HCT116 (cell line): Measurements from ENCODE around the gene NFKBIL1. TPM values are rescaled to one million over a fixed set of nuclear protein-coding genes. Genes with fewer than 3 reads are reported as not detected.

Experiments
- ATAC-seq: fragments of 200-7000 bp; cut with Tn5 transposase; 2 replicates; pipeline ENCODE4 v1.9.1; 2020; ENCODE audit warnings: mild to moderate bottlenecking, moderate library complexity
- BruUV-seq: library from RNA; stranded (reverse); fragments of 400-500 nt; replicated peaks from 2 replicates; lab custom pipeline; 2021; lab: Mats Ljungman, UMichigan
- CTCF ChIA-PET: fragments of 300-600 bp; sonication (Branson Sonifier 250); formaldehyde crosslinking; loops from one replicate; lab custom pipeline; 2021; ENCODE audit warnings: antibody characterized with exemption; lab: Charles Lee
- POLR2A ChIA-PET: fragments of 300-600, 350-600 bp; sonication (Branson Sonifier 250); formaldehyde crosslinking; loops from one replicate; lab custom pipeline; 2021; ENCODE audit warnings: antibody characterized with exemption; lab: Charles Lee
- RAD21 ChIA-PET, 2 experiments: fragments of 300-600 bp; sonication (Branson Sonifier 250); formaldehyde crosslinking; loops; one replicate each; lab custom pipeline; 2023; ENCODE audit warnings: low total read pairs in 2 of 2; ENCODE audit not compliant: uncharacterized antibody in 2 of 2, unreplicated experiment in 2 of 2, low non-redundant PET in 1 of 2; lab: Charles Lee
- DNase-seq: peaks from one replicate; pipeline ENCODE4 v3.0.0-alpha.2; 2010; ENCODE audit warnings: low read depth, low spot score
- H2AFZ ChIP-seq: fragments of 200-600 bp; shearing (Covaris generic), sonication (generic); 2 replicates; pipeline ENCODE4 v1.6.1; 2017; ENCODE audit warnings: low read depth, mixed run types, mixed read lengths, antibody characterized with exemption, low read length; ENCODE audit not compliant: poor library complexity, severe bottlenecking
- H3K27ac ChIP-seq: 2 replicates; pipeline ENCODE4 v1.5.1; 2012; ENCODE audit warnings: low read depth, low read length
- H3K27me3 ChIP-seq: fragments of 200-600 bp; sonication (generic); 2 replicates; pipeline ENCODE4 v1.6.1; 2016; ENCODE audit warnings: mixed run types, low read length, mixed read lengths; ENCODE audit not compliant: insufficient read depth
- H3K36me3 ChIP-seq, 2 experiments: fragments of 200-500 bp in 1 of 2; fragments of 200-600 bp in 1 of 2; sonication (Bioruptor generic) in 1 of 2; sonication (generic) in 1 of 2; 2 replicates each; pipeline versions ENCODE4 v1.5.1 to v1.6.1; 2014 to 2016; ENCODE audit warnings: low read length in 2 of 2, inconsistent platforms in 1 of 2, mixed read lengths in 1 of 2, mixed run types in 1 of 2; ENCODE audit not compliant: insufficient read depth in 2 of 2, control insufficient read depth in 1 of 2
- H3K4me1 ChIP-seq, 2 experiments: fragments of 200-600 bp in 1 of 2; sonication (generic) in 1 of 2; 2 replicates each; pipeline versions ENCODE4 v1.5.1 to v1.6.1; 2012 to 2017; ENCODE audit warnings: low read length in 2 of 2, inconsistent platforms in 1 of 2, mild to moderate bottlenecking in 1 of 2, mixed read lengths in 1 of 2, mixed run types in 1 of 2, moderate library complexity in 1 of 2; ENCODE audit not compliant: insufficient read depth in 2 of 2, control insufficient read depth in 1 of 2
- H3K4me2 ChIP-seq: fragments of 200-600 bp; sonication (generic); 2 replicates; pipeline ENCODE4 v1.6.1; 2017; ENCODE audit warnings: mixed run types, low read length, mixed read lengths
- H3K4me3 ChIP-seq, 2 experiments: fragments of 200-600 bp in 1 of 2; sonication (generic) in 1 of 2; replicated peaks in 1 of 2; 2 replicates each; pipeline ENCODE4 v1.5.1; 2011 to 2016; ENCODE audit warnings: low read length in 2 of 2, control low read depth in 1 of 2, low read depth in 1 of 2, mild to moderate bottlenecking in 1 of 2, mixed read lengths in 1 of 2, mixed run types in 1 of 2
- H3K79me2 ChIP-seq: fragments of 200-600 bp; sonication (generic); 2 replicates; pipeline ENCODE4 v1.6.1; 2017; ENCODE audit warnings: mild to moderate bottlenecking, mixed run types, low read length, moderate library complexity, mixed read lengths; ENCODE audit not compliant: insufficient read depth
- H3K9ac ChIP-seq: fragments of 200-600 bp; sonication (generic); 2 replicates; pipeline ENCODE4 v1.6.1; 2016; ENCODE audit warnings: low read length, mixed read lengths
- H3K9me2 ChIP-seq: fragments of 200-600 bp; sonication (generic), shearing (Covaris generic); 2 replicates; pipeline ENCODE4 v1.6.1; 2017; ENCODE audit warnings: mixed run types, mild to moderate bottlenecking, moderate library complexity; ENCODE audit not compliant: insufficient read depth
- H3K9me3 ChIP-seq, 2 experiments: fragments of 200-500 bp in 1 of 2; fragments of 200-600 bp in 1 of 2; sonication (Bioruptor generic) in 1 of 2; sonication (generic) in 1 of 2; 2 replicates each; pipeline ENCODE4 v1.6.1; 2014 to 2017; ENCODE audit warnings: low read length in 2 of 2, mixed read lengths in 2 of 2, inconsistent platforms in 1 of 2, low read depth in 1 of 2, mild to moderate bottlenecking in 1 of 2, mixed run types in 1 of 2, moderate library complexity in 1 of 2; ENCODE audit not compliant: control insufficient read depth in 1 of 2, insufficient read depth in 1 of 2
- H4K20me1 ChIP-seq: fragments of 200-600 bp; sonication (generic), shearing (Covaris generic); 2 replicates; pipeline ENCODE4 v1.6.1; 2017; ENCODE audit warnings: mixed run types, mild to moderate bottlenecking, moderate library complexity; ENCODE audit not compliant: insufficient read depth
- CEBPB ChIP-seq: IDR thresholded peaks from 2 replicates; pipeline ENCODE4 v1.6.1; 2012; ENCODE audit warnings: low read depth
- CTCF ChIP-seq, 3 experiments: fragments of 200-600 bp in 1 of 3; sonication (generic) in 1 of 3; IDR thresholded peaks in 2 of 3; conservative IDR thresholded peaks in 1 of 3; 2 replicates each; pipeline ENCODE4 v1.5.1; 2012 to 2017; ENCODE audit warnings: low read depth in 2 of 3, low read length in 2 of 3, antibody characterized with exemption in 1 of 3, borderline replicate concordance in 1 of 3, control low read depth in 1 of 3, mild to moderate bottlenecking in 1 of 3, mixed read lengths in 1 of 3, mixed run types in 1 of 3, moderate library complexity in 1 of 3; ENCODE audit not compliant: insufficient read depth in 1 of 3
- EZH2 ChIP-seq: fragments of 200-600 bp; sonication (generic); IDR thresholded peaks from 2 replicates; pipeline ENCODE4 v1.6.1; 2017; ENCODE audit warnings: antibody characterized with exemption, mixed run types
- JUND ChIP-seq: IDR thresholded peaks from 2 replicates; pipeline ENCODE4 v1.6.1; 2012
- MAX ChIP-seq: IDR thresholded peaks from 2 replicates; pipeline ENCODE4 v1.6.1; 2012
- POLR2A ChIP-seq: IDR thresholded peaks from 2 replicates; pipeline ENCODE4 v1.7.0; 2011; ENCODE audit warnings: borderline replicate concordance; ENCODE audit not compliant: insufficient read depth, insufficient read length; ENCODE audit errors: extremely low read depth
- RAD21 ChIP-seq: IDR thresholded peaks from 2 replicates; pipeline ENCODE4 v1.6.1; 2012; ENCODE audit warnings: low read depth, mild to moderate bottlenecking
- REST ChIP-seq: IDR thresholded peaks from 2 replicates; pipeline ENCODE4 v1.6.1; 2012; ENCODE audit warnings: low read depth
- SRF ChIP-seq: IDR thresholded peaks from 2 replicates; pipeline ENCODE4 v1.6.1; 2012; ENCODE audit warnings: low read depth
- TCF7L2 ChIP-seq: IDR thresholded peaks from 2 replicates; pipeline ENCODE4 v1.7.0; 2011; ENCODE audit warnings: borderline replicate concordance, inconsistent platforms; ENCODE audit not compliant: insufficient read depth, insufficient read length; ENCODE audit errors: extremely low read depth
- ZBTB33 ChIP-seq: IDR thresholded peaks from 2 replicates; pipeline ENCODE4 v1.6.1; 2011; ENCODE audit warnings: mild to moderate bottlenecking, low read length, moderate library complexity; ENCODE audit not compliant: insufficient replicate concordance; ENCODE audit errors: extremely low read depth
- intact Hi-C: fragments of 100-400 bp; cut with micrococcal nuclease; formaldehyde crosslinking; loops from 2 replicates; pipeline ENCODE4 v1.10.0; 2022
- total RNA-seq: library from RNA; stranded (reverse); gene quantifications from one replicate; pipeline ENCODE4 v1.2.1, GENCODE V29; 2021; ENCODE audit not compliant: unreplicated experiment

Gene NFKBIL1
- total RNA-seq, 1 experiment from 2014 or later: 26.6 TPM

- Histone ChIP-seq H3K27me3 (no peaks in the 10 kb centered on the region), H3K9me3 (no peaks in the 10 kb centered on the region), H3K9me2 (no peaks in the 10 kb centered on the region), H3K79me2 (no peaks in the 10 kb centered on the region), H3K36me3 (peaks cover 3 to 5% of the 10 kb centered on the region in 2 experiments; a peak in 3 of 4 replicates), H3K27ac (no peak overlapping the region), H3K4me2 (no peak overlapping the region), H3K4me1 (peaks cover 0 to 8% of the 10 kb centered on the region in 2 experiments; a peak in 1 of 4 replicates), H2AFZ (no peak overlapping the region), H4K20me1 (no peaks in the 10 kb centered on the region), H3K4me3 (no peak overlapping the region), H3K9ac (no peak overlapping the region)
- DNase-seq: no peak
- no TSS peak for BruUV-seq
- intact Hi-C loops: no loop called here
- ChIA-PET CTCF (no interaction called here), RAD21 (no interaction called here), POLR2A (interaction anchor here (1.0 kb wide), 1 partner anchor 152 kb away, joined by 8 read pairs; the partner anchor contains the start of gene CSNK2B)
- TF ChIP-seq POLR2A: no peak
- no peak for ATAC-seq
Observed at GRCh38 chr6:31513456-31514165, 33.8 kb upstream of the NFKBIL1 start.

GRCh38 chr6:31521835-31522234, 25.6 kb upstream of the NFKBIL1 start:
- DNase-seq: no peak
- ChIA-PET CTCF (no interaction called here), POLR2A (no interaction called here), RAD21 (no interaction called here)
- no peaks in the 10 kb centered on the region for H3K79me2 ChIP-seq
- H3K9me2 ChIP-seq: no peaks in the 10 kb centered on the region
- no peak overlapping the region for H3K4me3 ChIP-seq
- H3K27me3 ChIP-seq: no peaks in the 10 kb centered on the region
- H3K36me3 ChIP-seq: no peaks in the 10 kb centered on the region
- no peaks in the 10 kb centered on the region; a peak in 1 of 4 replicates for H3K4me1 ChIP-seq
- no peak overlapping the region for H2AFZ ChIP-seq
- no peaks in the 10 kb centered on the region for H4K20me1 ChIP-seq
- H3K9me3 ChIP-seq: no peaks in the 10 kb centered on the region
- BruUV-seq: no TSS peak
- no peak overlapping the region for H3K4me2 ChIP-seq
- ATAC-seq: no peak
- H3K9ac ChIP-seq: no peak overlapping the region
- no peak overlapping the region for H3K27ac ChIP-seq
- intact Hi-C loops: no loop called here
- TF ChIP-seq ZBTB33 (no peak), CEBPB (no peak), TCF7L2 (no peak), CTCF (IDR thresholded peaks at IDR 0.05 in 2 of 3, conservative IDR thresholded peaks at IDR 0.05 in 1 of 3; ENCODE audit: borderline replicate concordance in 1 of 3, insufficient read depth in 1 of 3, low read depth in 2 of 3, low read length in 2 of 3) (no peak), RAD21 (no peak), MAX (no peak), EZH2 (no peak), SRF (no peak), JUND (no peak), REST (no peak)
